Neutrophil (primary cell): Measurements from ENCODE around the gene ASNSD1.

Experiments
- H3K27ac ChIP-seq: fragments of 200-600 bp; sonication (generic); 2 replicates; pipeline ENCODE4 v1.5.1; 2016; ENCODE audit warnings: mild to moderate bottlenecking, moderate library complexity
- H3K27me3 ChIP-seq: fragments of 200-600 bp; sonication (generic); 2 replicates; pipeline ENCODE4 v1.6.0; 2016; ENCODE audit warnings: mild to moderate bottlenecking
- H3K36me3 ChIP-seq: fragments of 200-600 bp; sonication (generic); 2 replicates; pipeline ENCODE4 v1.5.1; 2017
- H3K4me1 ChIP-seq, 2 experiments: fragments of 200-600 bp in 1 of 2; sonication (generic) in 1 of 2; 1 replicate in 1 of 2; 2 replicates in 1 of 2; pipeline versions ENCODE4 v1.5.1 to v1.6.1; 2013 to 2016; ENCODE audit warnings: low read depth in 1 of 2, low read length in 1 of 2, mild to moderate bottlenecking in 1 of 2, moderate library complexity in 1 of 2; ENCODE audit not compliant: control insufficient read depth in 1 of 2, insufficient read depth in 1 of 2
- H3K4me3 ChIP-seq, 2 experiments: fragments of 200-600 bp in 1 of 2; sonication (generic) in 1 of 2; 1 replicate in 1 of 2; 2 replicates in 1 of 2; pipeline ENCODE4 v1.5.1; 2013 to 2016; ENCODE audit warnings: low read depth in 1 of 2, low read length in 1 of 2, mild to moderate bottlenecking in 1 of 2, moderate library complexity in 1 of 2
- H3K9me3 ChIP-seq: fragments of 200-600 bp; sonication (generic); 2 replicates; pipeline ENCODE4 v1.5.1; 2016
- CTCF ChIP-seq: fragments of 200-600 bp; sonication (generic); IDR thresholded peaks from 2 replicates; pipeline ENCODE4 v1.5.1; 2016; ENCODE audit warnings: antibody characterized with exemption

The ASNSD1 gene

GRCh38 chr2:189673661-189674373, 12.6 kb downstream of the ASNSD1 start:
- no peak for TF ChIP-seq CTCF
- H3K27me3 ChIP-seq = no peaks in the 10 kb centered on the region
- peak overlapping the region; percentile 70 to 76 for H3K4me3 ChIP-seq
- H3K27ac ChIP-seq = peak overlapping the region; percentile 92
- peaks cover 37% of the 10 kb centered on the region for H3K36me3 ChIP-seq
- no peaks in the 10 kb centered on the region for H3K9me3 ChIP-seq
- H3K4me1 ChIP-seq = peaks cover 13 to 15% of the 10 kb centered on the region in 2 experiments

- H3K27me3 ChIP-seq = no peaks in the 10 kb centered on the region
- H3K9me3 ChIP-seq = no peaks in the 10 kb centered on the region
- H3K4me3 ChIP-seq = peak within 1 kb of the TSS; percentile 70 to 76
- peaks cover 13 to 15% of the 10 kb centered on the region in 2 experiments for H3K4me1 ChIP-seq
- H3K36me3 ChIP-seq = peaks cover 30% of the 10 kb centered on the region
- peak within 1 kb of the TSS; percentile 92 for H3K27ac ChIP-seq
- TF ChIP-seq CTCF = peak; percentile 81
Measured at GRCh38 chr2:189674374-189675112, 13.3 kb downstream of the ASNSD1 start, which contains the start of gene ANKAR. Gene ANKAR (plus strand): TSS chr2:189674670. CDS start chr2:189676491, 1,821 bp downstream.

GRCh38 chr2:189676471-189676870, 15.2 kb downstream of the ASNSD1 start:
- Histone ChIP-seq H3K27ac (no peak overlapping the region), H3K4me1 (peaks cover 18 to 20% of the 10 kb centered on the region in 2 experiments), H3K36me3 (peaks cover 12% of the 10 kb centered on the region), H3K4me3 (no peak overlapping the region), H3K27me3 (no peaks in the 10 kb centered on the region), H3K9me3 (no peaks in the 10 kb centered on the region)
- no peak for TF ChIP-seq CTCF

GRCh38 chr2:189679226-189679625, 18.0 kb downstream of the ASNSD1 start:
- no peak for TF ChIP-seq CTCF
- no peaks in the 10 kb centered on the region for H3K36me3 ChIP-seq
- H3K4me1 ChIP-seq = peaks cover 15% of the 10 kb centered on the region in 2 experiments
- H3K9me3 ChIP-seq = no peaks in the 10 kb centered on the region
- no peak overlapping the region for H3K27ac ChIP-seq
- H3K27me3 ChIP-seq = no peaks in the 10 kb centered on the region
- no peak overlapping the region for H3K4me3 ChIP-seq

GRCh38 chr2:189681203-189681602, 19.9 kb downstream of the ASNSD1 start:
- Histone ChIP-seq H3K27me3 (no peaks in the 10 kb centered on the region), H3K9me3 (no peaks in the 10 kb centered on the region), H3K36me3 (no peaks in the 10 kb centered on the region), H3K4me1 (peaks cover 6 to 8% of the 10 kb centered on the region in 2 experiments), H3K27ac (no peak overlapping the region), H3K4me3 (no peak overlapping the region)
- no peak for TF ChIP-seq CTCF
